ENCODE data around the gene OXA1L.
"Not testable (repeated sequence)": the region's sequence is repeated elsewhere in the genome, so short reads cannot be mapped to it uniquely, and the experiment has no call there.

The OXA1L gene

DNA sequence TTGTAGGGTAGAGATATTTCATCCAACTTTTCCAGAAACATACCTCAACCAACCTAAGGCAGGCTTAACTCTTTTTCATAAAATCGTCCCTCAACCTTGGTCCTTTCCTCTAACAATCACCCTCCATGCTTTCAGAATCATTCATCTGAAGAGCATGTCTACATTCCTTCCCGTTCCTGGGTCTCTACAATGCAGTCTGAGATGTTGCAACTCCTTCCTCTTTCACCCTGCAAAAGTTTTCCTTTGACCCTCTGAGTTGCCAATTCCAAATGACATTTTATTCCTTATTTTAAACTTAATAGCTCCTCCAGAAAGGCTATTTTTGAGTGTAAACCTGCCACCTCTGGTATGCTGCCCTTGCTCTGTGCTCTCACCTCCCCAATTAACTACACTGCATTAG, 32.0 kb downstream of the OXA1L start:
- DNase-seq (ENCODE audit: low read depth in 3 of 3): no peak

DNA sequence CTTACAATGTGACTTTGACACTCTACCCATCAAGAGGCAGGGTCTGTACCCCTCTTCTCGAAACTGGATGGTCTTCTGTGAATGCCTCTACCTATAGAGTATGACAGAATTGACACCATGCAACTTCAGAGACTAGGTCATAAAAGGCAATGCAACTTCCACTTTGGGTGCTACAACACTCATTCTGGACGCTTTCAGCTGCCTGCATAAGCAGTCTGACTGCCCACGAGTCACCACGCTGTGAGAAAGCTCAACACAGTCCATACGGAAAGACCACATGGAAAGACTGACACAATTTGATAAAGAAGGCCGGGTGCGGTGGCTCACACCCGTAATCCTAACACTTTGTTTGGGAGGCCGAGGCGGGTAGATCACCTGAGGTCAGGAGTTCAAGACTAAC, 33.9 kb downstream of the OXA1L start:
- no peak for DNase-seq (ENCODE audit: low read depth in 3 of 3)

DNA sequence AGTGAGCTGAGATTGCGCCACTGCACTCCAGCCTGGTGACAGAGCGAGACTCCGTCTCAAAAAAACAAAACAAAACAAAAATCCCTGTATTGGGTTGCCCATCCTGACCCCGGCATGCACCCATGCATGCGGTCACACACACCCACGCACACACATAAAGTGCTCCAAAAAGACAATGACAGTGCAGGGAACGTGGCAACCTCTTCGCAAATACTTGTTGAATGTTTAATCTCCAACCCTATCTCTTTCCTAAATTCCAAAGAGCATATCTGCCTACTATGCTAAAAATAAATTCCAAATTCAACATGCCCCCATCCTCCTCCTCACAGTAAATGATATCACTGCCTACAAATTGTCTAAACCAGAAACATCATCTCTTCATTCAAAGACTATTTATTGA, 35.2 kb downstream of the OXA1L start:
- DNase-seq (ENCODE audit: low read depth in 3 of 3): no peak

DNA sequence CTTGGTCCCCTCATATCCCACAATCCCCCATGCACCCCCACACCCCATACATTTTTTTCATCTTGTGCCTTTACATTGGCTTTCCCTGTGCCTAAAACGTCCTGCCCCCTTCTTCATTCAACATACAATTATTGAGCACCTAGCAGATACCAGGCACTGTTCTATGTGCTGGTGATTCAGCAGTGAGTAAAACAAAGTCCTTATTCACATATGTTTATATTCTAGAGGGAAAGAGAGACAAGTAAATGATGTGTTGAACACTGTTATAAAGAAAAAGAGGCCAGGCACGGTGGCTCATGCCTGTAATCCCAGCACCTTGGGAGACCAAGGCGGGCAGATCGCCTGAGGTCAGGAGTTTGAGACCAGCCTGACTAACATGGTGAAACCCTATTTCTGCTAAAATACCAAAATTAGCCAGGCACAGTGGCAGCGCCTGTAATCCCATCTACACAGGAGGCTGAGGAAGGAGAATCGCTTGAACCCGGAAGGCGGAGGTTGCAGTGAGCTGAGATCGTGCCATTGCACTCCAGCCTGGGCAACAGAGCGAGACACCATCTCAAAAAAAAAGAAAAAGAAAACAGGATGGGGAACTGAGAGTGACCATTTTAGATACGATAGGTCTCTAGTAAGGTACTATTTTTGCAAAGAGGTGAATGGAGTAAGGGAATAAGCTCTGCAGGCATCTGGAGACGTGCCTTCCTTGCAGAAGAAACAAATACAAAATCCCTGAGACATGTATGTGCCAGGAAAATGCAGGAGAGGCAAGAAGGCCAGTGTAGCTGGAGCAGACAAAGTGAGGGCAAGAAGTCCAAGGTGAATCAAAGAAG, 36.6 kb downstream of the OXA1L start:
- DNase-seq (ENCODE audit: low read depth in 3 of 3): no peak

DNA sequence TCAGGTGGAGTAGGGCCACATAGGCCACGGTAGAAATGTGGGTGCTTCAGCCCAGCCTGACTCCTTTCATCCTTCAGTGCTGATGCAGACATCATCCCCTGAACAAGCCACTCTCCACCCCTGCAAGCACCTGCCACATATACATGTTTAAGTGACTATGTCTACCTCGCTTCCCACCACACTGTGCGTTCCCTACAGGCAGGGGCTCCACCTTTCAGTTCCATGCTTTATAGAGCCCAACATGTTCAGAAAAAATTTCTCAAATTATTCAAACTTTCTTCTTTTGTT, 37.1 kb downstream of the OXA1L start:
- DNase-seq (ENCODE audit: low read depth in 3 of 3): no peak

DNA sequence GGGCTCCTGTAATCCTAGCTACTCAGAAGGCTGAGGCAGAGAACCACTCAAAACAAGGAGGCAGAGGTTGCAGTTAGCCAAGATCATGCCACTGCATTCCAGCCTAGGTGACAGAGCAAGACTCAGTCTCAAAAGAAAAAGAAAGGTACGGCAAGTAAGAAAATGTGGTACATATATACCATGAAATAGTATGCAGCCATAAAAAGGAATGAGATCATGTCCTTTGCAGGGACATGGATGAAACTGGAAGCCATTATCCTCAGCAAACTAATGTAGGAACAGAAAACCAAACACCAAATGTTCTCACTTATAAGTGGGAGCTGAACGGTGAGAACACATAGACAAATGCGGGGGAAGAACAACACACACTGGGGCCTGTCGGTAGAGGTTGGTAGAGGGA, 38.7 kb downstream of the OXA1L start:
- DNase-seq (ENCODE audit: low read depth in 3 of 3): not testable (repeated sequence)

DNA sequence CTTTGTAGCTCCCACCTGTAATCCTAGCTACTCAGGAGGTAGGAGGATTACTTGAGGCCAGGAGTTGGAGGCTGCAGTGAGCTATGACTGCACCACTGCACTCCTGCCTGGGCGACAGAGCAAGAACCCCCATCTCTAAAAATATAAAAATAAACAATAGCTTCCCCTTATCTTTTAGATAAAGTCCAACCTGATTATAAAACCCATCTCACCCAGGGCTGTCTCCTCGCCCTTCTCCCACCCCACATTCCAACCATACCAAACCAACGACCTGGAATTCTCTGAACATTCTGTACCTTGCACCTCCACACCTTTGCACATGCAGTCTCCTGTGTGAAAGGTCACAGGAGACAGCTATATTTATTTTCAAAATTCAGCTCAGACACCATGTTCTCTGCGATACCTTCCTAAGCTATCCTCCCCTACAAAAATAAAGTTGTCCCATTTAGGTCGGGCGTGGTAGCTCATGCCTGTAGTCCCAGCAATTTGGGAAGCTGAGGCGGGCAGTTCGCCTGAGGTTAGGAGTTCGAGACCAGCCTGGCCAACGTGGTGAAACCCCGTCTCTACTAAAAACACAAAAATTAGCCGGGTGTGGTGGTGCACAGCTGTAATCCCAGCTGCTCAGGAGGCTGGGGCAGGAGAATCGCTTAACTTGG, 41.1 kb downstream of the OXA1L start:
- DNase-seq (ENCODE audit: low read depth in 3 of 3): no peak

DNA sequence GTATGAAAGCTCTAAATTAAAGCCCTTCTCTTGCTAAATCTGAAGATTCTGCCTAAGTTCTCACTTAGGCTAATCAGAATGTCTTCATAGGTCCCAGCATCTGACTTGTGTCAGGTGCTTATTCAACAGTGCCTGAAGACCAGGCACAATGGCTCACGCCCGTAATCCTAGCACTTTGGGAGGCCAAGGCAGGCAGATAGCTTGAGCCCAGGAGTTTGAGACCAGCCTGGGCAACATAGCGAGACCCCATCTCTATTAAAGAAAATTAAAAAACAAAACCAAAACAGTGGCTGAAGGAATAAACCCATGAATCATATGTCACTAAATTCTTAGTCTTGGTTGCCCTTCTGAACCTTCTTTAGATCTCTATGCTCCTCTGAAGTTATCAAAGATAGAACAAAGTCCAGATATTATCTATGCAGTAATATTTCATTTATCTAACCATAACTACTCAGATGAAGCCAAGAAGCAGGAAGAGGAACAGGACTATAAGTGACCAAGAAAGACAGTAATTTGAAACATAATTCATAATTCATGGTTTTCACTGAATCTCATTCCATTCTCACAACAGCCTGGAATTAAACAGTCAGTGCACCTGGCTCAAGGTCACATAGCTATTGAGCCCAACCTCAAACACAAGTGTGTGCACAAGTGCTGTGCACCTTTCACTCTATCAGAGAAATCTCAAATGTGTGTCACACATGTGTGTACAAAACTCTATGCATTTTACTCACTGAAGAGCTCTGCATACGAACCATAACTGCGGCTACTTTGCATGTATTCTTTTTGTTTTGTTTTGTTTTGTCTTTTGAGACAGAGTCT, 42.1 kb downstream of the OXA1L start:
- DNase-seq (ENCODE audit: low read depth in 3 of 3): no peak

DNA sequence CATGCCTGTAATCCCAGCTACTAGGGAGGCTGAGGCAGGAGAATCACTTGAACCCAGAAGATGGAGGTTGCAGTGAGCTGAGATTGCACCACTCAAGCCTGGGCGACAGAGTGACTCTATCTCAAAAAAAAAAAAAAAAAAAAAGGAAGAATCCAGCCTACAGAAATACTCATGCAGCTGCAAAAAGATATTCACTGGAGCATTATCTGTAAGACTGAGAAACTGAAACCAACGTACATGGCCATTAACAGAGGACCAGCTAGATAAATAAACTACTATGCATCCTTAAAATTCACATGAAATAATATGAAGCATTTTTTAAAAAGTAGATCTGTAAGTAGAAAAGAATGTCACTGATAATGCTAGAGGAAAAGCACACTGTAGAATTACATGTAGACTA, 45.2 kb downstream of the OXA1L start:
- no peak for DNase-seq (ENCODE audit: low read depth in 3 of 3)

DNA sequence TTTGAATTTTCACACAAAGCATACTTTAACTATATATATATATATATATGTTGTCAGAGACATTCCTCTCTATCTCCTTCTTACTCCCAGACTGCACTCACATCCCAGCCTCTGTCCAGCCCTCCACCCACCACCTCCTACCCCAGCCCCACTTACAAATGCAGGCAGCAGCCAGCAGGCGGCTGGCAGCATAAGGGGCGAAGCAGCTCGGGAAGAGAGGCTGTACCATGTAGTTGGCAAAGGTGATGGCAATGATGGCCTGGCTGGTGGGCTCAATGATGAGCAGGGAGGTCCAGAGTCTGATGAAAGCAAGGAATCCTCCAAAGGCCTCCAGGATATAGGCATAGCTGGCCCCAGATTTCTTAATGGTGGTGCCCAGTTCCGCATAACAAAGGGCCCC, 46.3 kb downstream of the OXA1L start:
- no peak for DNase-seq (ENCODE audit: low read depth in 3 of 3)

DNA sequence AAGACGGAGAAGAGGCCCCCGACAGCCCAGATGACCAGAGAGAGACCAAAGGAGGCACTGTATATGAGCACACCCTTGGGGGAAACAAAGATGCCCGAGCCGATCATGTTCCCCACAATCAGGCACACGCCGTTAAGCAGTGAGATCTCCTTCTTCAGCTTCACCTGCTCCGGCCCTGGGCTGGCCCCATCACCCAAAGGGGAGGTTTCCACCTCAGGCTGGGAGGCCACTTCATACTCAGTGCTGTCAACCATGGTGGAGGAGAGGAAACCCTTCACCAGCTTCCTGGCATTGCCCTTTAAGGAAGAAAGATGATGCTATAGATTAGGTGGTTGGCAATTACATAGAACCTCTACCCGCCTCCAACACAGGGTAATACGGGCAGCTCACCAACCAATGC, 46.7 kb downstream of the OXA1L start:
- DNase-seq (ENCODE audit: low read depth in 3 of 3): no peak

DNA sequence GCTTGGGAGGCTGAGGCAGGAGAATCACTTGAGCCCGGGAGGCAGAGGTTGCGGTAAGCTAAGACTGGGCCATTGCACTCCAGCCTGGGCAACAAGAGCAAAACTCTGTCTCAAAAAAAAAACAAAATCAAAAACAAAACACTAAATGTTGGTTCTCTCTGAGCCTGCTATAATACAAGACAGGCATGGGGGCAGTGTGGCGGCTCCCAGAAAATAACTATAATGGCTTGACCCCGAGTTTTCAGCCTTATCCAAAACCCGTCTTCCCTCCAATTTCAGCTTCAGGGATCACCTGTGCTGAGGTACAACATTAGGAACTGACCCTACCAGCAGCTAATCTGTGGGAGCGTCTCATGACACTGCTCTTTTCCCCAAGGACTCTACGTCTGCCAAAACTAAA, 47.9 kb downstream of the OXA1L start:
- DNase-seq (ENCODE audit: low read depth in 3 of 3): no peak

DNA sequence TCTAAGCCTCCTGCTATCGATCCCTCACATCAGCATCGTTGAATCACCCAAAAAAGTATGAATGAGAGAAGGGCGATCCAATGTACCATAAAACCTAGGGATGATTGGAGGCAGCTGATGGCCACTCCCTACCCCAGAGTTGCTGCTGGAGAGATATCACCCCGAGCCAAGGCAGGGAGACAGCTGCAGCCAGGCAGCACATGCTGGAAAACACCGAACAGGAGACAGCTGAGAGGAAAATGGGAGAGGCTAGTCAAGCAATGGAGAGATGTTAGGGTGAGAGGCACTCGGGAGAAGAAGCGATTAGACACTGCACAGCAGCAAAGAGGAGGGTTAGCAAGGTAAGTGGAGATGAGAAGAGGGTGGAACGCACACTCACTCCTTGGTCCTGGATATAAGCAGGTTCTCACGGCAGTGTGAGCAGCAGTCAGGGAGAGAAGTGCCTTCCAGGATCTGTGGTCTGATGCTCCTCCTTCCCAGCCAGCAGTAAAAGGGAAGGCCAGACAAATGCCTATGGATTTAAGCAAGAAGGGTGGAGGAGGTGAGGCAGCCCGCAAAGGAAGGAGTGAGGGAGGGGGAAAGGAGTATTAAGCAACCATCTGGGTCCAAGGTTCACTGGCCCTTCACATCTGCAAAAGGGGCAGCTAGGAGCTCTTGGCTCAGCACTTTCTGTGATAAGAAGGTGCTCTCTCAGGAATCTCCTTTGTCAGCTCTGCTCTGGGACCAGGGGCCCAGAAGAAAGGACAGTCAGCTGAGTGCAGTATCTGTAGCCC, 48.6 kb downstream of the OXA1L start, which contains the start of gene SLC7A7:
SLC7A7 (minus strand) TSS at position 495 of the 773 bp plus-strand sequence. CDS start 2,037 bp downstream, outside the sequence.
- DNase-seq (ENCODE audit: low read depth in 3 of 3): no peak

DNA sequence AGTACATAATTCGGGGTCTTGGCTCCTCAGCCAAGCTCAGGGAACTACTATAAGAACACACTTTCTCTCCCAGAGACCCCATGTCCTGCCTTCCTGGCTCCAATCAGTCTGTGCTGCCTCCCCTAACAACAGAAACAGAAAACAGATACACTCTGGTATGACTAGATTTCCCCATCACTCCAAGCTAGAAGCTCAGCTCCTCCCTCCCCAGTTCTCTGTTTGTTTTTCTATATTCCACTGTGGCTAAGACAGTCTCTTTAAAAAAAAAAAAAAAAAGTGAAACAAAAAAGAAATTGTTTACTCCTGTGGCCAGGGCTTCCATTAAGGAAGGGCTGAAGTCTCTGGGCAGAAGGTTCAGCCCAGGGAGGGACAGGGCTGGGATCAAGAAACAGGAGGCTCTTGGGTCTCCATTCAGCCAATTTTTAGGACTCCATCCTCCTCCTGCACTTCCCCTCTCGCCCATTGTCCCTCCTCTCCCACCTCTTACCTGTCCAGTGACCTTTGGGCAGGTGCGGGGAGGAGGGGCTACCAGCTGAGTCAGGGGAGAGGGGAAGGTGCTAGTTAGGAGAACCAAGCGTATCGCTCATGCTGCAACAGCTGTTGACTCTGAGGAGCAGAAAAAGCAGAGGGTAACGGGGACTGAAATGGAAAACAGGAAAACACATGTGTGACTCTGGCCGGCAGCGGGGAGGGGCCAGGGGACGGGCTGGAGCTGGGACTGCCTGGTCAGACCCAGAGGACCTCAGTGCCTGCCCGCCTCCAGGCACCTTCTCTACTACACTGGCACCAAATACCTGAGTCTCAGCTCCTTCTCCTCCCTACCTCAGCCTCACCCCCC, 52.9 kb downstream of the OXA1L start:
- no peak for DNase-seq (ENCODE audit: low read depth in 3 of 3)

DNA sequence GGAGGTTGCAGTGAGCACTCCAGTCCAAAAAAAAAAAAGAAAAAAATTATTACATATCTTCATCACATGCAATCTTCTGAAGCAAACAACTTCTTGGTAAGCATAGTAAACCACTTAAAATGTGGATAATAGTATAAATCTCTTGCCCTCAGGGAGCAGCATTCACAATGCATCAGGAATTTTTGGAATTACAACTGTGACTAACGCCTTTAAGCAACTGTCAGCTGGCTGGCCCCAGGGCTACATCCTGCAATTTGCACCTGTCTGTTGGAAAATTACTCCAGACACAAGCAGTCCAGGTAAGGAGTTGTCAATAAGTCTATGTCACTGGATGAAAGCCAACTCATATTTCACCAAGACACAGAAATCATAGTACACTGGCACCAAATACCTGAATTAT, 54.2 kb downstream of the OXA1L start:
- DNase-seq (ENCODE audit: low read depth in 3 of 3): no peak

DNA sequence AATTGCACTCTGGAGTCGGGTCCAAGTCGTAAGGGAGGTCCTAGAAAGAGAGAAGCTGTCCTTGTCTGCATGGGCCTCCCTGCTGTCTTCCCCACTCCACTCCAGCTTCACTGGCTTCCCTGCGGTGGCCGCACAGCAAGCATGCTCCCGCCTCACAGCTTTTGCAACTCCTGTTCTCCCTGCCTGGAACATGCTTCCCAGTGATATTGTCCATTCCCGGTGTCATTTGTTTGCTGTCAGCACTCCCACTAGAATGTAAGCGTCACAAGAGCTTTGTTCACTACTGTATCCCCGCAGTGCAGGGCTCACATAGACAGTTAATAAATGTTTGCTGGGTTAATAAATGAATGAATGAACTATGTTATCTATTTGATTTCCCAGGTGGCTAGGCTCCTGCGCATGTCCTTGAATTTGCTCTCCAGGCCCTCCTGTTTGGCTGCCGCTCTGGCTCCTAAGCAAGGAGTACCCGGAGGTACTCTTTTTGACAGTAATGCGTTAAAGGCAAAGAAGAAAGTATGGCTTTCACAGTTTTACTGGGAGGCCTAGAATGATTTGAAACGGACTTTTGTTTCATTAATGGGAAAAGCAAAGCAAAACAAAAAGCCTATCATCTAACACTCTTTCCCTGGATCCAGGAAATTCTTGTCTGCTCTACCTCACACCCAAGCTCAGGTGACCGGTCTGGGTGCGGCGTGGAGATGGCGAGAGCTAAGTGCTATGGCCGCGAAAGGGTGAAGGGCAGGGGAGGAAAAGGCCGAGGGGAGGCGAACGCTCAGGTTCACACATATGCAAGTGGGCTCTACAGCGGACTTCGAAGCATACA, 54.9 kb downstream of the OXA1L start:
- no peak for DNase-seq (ENCODE audit: low read depth in 3 of 3)

DNA sequence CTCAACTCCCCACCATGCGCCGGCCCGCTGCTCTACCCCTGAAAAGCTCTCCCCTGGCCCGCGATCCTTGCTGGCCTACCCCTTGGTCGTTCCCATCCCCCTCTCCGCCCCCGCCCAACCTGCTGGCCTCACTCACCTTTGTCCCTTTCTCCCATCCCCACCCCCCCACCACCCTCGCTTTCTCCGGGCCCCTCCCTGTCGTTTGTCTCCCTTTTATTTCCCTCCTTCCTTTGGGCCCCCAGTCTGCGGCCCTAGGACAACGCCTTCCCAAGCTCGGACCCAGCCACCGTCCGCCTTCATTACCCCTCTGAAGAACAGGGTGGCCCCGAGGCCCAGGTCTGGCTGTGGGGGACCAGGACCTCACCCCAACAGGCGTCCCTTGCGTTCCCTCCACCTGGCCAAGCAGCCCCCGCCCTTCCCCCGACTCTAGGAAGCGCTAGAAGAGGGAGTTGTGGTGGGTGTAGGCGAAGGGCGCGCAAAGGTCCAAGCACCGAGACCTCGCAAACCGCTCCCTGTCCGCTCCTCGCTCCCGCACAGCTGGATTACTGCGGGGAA, 55.6 kb downstream of the OXA1L start:
- no peak for DNase-seq (ENCODE audit: low read depth in 3 of 3)
